ENCODE results near the gene METRN. TPM values are rescaled to one million over a fixed set of nuclear protein-coding genes. Genes with fewer than 3 reads are reported as not detected.

METRN gene
- total RNA-seq, 4 donors from 2014 or later: 4.9 to 47.2 (median 35.2) TPM

- intact Hi-C loops (cut with DNase I; ENCODE audit: low total_unique reads) (no loop called here), in situ Hi-C loops (cut with MboI; ENCODE audit: low pct_ligation_motif_present in 1 of 4, low pct_unique_long_range_greater_than_20kb in 1 of 4, low sequenced_read_pairs in 3 of 4) (no loop called here)
- H3K4me1 ChIP-seq: no peaks in the 10 kb centered on the region
- no peak for TF ChIP-seq POLR2A (IDR thresholded peaks at IDR 0.05)
- no peak for TF ChIP-seq CTCF (IDR thresholded peaks at IDR 0.05)
- no peak for TF ChIP-seq POLR2AphosphoS5 (IDR thresholded peaks at IDR 0.05)
- no peak for TF ChIP-seq EP300 (IDR thresholded peaks at IDR 0.05; ENCODE audit: low read depth)
- H3K36me3 ChIP-seq: no peaks in the 10 kb centered on the region
- DNase-seq: no peak
- no peak overlapping the region for H3K27ac ChIP-seq
- WGBS, 2 donors (ENCODE audit: low coverage in 1 of 2): 93 to 94% methylated on average over 5 of the region's 5 CpGs
- no peak overlapping the region for H3K4me3 ChIP-seq
- H3K9me3 ChIP-seq: no peaks in the 10 kb centered on the region
- H3K27me3 ChIP-seq: peaks cover 66% of the 10 kb centered on the region
Observed at GRCh38 chr16:756428-756827, 41.5 kb downstream of the METRN start.

- peaks cover 64% of the 10 kb centered on the region for H3K27me3 ChIP-seq
- H3K27ac ChIP-seq: no peak overlapping the region
- H3K4me3 ChIP-seq: no peak overlapping the region
- intact Hi-C loops (cut with DNase I; ENCODE audit: low total_unique reads) (no loop called here), in situ Hi-C loops (cut with MboI; ENCODE audit: low pct_ligation_motif_present in 1 of 4, low pct_unique_long_range_greater_than_20kb in 1 of 4, low sequenced_read_pairs in 3 of 4) (no loop called here)
- no peaks in the 10 kb centered on the region for H3K4me1 ChIP-seq
- no peak for DNase-seq
- no peaks in the 10 kb centered on the region for H3K36me3 ChIP-seq
- no peaks in the 10 kb centered on the region for H3K9me3 ChIP-seq
- 40 to 68% methylated on average over 1 to 33 of the region's 34 CpGs for WGBS, 2 donors (ENCODE audit: low coverage in 1 of 2)
- TF ChIP-seq POLR2AphosphoS5 (IDR thresholded peaks at IDR 0.05) (no peak), EP300 (IDR thresholded peaks at IDR 0.05; ENCODE audit: low read depth) (no peak), POLR2A (IDR thresholded peaks at IDR 0.05) (no peak), CTCF (IDR thresholded peaks at IDR 0.05) (no peak)
Observed at GRCh38 chr16:759110-759910, 44.4 kb downstream of the METRN start.

GRCh38 chr16:760065-760464 is 45.1 kb downstream of the METRN start:
- in situ Hi-C loops (cut with MboI; ENCODE audit: low pct_ligation_motif_present in 1 of 4, low pct_unique_long_range_greater_than_20kb in 1 of 4, low sequenced_read_pairs in 3 of 4) (no loop called here), intact Hi-C loops (cut with DNase I; ENCODE audit: low total_unique reads) (no loop called here)
- Histone ChIP-seq H3K9me3 (no peaks in the 10 kb centered on the region), H3K27me3 (peaks cover 56% of the 10 kb centered on the region), H3K36me3 (no peaks in the 10 kb centered on the region), H3K27ac (no peak overlapping the region), H3K4me3 (no peak overlapping the region), H3K4me1 (no peaks in the 10 kb centered on the region)
- TF ChIP-seq EP300 (IDR thresholded peaks at IDR 0.05; ENCODE audit: low read depth) (no peak), CTCF (IDR thresholded peaks at IDR 0.05) (no peak), POLR2AphosphoS5 (IDR thresholded peaks at IDR 0.05) (no peak), POLR2A (IDR thresholded peaks at IDR 0.05) (no peak)
- no peak for DNase-seq
- 60% methylated on average over 13 of the region's 15 CpGs; no CpG with 5 or more reads in 1 of the 2 donors for WGBS, 2 donors (ENCODE audit: low coverage in 1 of 2)

GRCh38 chr16:760545-761343 is 45.8 kb downstream of the METRN start, which contains the start of gene MSLN:
Gene MSLN (plus strand): TSS chr16:760734. CDS start chr16:762681, 1,947 bp downstream.
- Histone ChIP-seq H3K27me3 (peaks cover 50% of the 10 kb centered on the region), H3K4me1 (no peaks in the 10 kb centered on the region), H3K4me3 (no peak within 1 kb of the TSS), H3K36me3 (no peaks in the 10 kb centered on the region), H3K9me3 (no peaks in the 10 kb centered on the region), H3K27ac (no peak within 1 kb of the TSS)
- 32% methylated on average over 28 of the region's 37 CpGs; no CpG with 5 or more reads in 1 of the 2 donors for whole genome bisulfite sequencing, 2 donors (ENCODE audit: low coverage in 1 of 2)
- TF ChIP-seq EP300 (IDR thresholded peaks at IDR 0.05; ENCODE audit: low read depth) (no peak), POLR2AphosphoS5 (IDR thresholded peaks at IDR 0.05) (no peak), POLR2A (IDR thresholded peaks at IDR 0.05) (no peak), CTCF (IDR thresholded peaks at IDR 0.05) (no peak)
- DNase-seq: no peak
- in situ Hi-C loops (cut with MboI; ENCODE audit: low pct_ligation_motif_present in 1 of 4, low pct_unique_long_range_greater_than_20kb in 1 of 4, low sequenced_read_pairs in 3 of 4) (no loop called here), intact Hi-C loops (cut with DNase I; ENCODE audit: low total_unique reads) (no loop called here)

Data from transverse colon (tissue), 4 donors.